ENCODE results near the gene CMSS1. TPM values are rescaled to one million over a fixed set of nuclear protein-coding genes. Genes with fewer than 3 reads are reported as not detected.

Gene CMSS1
- total and polyA plus RNA-seq, 7 experiments from 2014 or later, result 14.9 to 47.7 (median 18.4) TPM

DNA sequence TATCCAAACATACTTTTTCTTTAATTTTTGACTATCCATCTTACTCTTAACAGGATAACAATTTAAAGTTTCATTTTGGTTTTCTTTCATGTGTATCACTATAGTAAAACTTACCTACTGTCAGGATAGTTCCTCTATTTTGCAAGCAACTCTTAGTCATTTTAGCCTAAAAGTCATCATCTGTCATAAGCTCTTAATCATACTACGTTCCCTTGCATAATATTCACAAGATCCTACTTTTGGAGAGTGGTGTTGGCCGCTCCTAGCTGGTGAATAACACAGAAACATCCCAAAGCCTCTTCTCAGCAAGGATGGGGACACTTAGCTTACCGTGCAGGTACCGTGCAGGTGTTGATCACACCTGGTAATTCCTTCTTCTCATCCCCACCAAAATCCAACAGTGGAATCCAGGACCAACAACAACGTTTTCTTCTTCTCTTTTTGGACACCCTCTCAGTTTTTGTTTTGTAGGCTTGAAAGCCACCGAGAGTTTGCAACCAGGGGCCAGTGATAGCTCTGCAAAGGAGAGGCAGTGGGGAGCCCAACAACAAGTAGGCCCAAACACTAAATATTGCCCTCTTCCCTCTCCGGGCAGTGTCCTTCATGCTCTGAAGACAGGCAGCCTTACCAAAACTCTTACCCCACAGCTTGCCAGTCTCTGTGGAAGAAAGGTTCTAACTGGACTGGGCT is 296.2 kb downstream of the CMSS1 start:
- POLR2A ChIA-PET, result no interaction called here
- H3K27ac Mint-ChIP-seq, result no peak overlapping the region

DNA sequence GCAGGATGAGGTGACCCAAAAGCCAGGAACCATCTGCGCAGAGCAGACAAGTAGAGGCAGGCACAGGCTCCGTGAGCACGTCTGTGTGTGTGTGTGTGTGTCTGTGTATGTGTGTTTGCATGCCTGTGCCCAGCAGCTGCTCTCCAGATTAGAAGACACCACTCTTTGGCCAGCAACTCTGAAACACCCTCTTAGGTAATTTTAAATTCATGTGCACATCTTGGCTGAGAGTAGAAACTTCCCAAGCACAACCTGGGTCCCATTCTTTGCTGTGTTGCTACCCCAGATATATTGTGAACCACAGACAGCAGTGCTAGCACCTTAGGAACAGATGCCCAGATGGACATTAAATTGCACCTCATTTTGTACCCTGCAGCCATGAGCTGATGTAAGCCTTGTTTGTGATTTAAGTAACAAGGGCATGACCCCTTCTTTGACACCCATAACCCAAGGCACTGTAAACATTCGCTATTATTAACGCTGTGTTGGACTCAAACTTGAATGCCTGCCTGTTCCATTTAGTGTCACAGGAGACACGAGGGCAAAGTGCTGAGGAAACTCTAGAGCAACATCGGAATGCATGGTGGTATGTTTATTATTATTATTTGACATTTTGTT is 296.9 kb downstream of the CMSS1 start, which contains the start of gene FILIP1L:
TSS of gene FILIP1L (minus strand) at position 89 of the 618 bp plus-strand sequence.
- Histone ChIP-seq H3K4me3 (ENCODE audit: low read length) (no peak within 1 kb of the TSS), H3K36me3 (ENCODE audit: control insufficient read depth in 2 of 3, insufficient read depth in 3 of 3, low read length in 3 of 3) (no peaks in the 10 kb centered on the region), H3K4me1 (ENCODE audit: control insufficient read depth in 2 of 2, insufficient read depth in 2 of 2, low read length in 2 of 2) (no peaks in the 10 kb centered on the region), H3K27me3 (ENCODE audit: control insufficient read depth in 2 of 2, insufficient read depth in 2 of 2, low read length in 2 of 2) (no peaks in the 10 kb centered on the region), H3K27ac (ENCODE audit: low read depth, low read length) (no peak within 1 kb of the TSS), H3K9me3 (ENCODE audit: control insufficient read depth in 2 of 3, low read length in 3 of 3) (no peaks in the 10 kb centered on the region)
- Mint-ChIP-seq H3K4me1 (peaks cover 0 to 4% (median 0%) of the 10 kb centered on the region in 7 donors), H3K27ac (no peak within 1 kb of the TSS), H3K4me3 (no peak within 1 kb of the TSS), H3K36me3 (peaks cover 0 to 25% (median 10%) of the 10 kb centered on the region in 5 donors), H3K9me3 (peaks cover 0 to 2% (median 0%) of the 10 kb centered on the region in 11 donors), H3K27me3 (no peaks in the 10 kb centered on the region)
- CTCF ChIA-PET, result no interaction called here
- intact Hi-C loops (cut with micrococcal nuclease), result no loop called here
- POLR2A ChIA-PET, result no interaction called here
- ATAC-seq (no peak), DNase-seq (no peak)

More for the DNA sequence above, 296.2 kb downstream of the CMSS1 start:
- H3K4me3 ChIP-seq (ENCODE audit: low read length), result no peak overlapping the region
- no peaks in the 10 kb centered on the region for H3K27me3 Mint-ChIP-seq
- H3K4me1 Mint-ChIP-seq, result peaks cover 0 to 4% (median 0%) of the 10 kb centered on the region in 7 donors
- peaks cover 0 to 2% (median 0%) of the 10 kb centered on the region in 11 donors for H3K9me3 Mint-ChIP-seq
- no peak overlapping the region for H3K4me3 Mint-ChIP-seq
- ATAC-seq, result no peak
- no peaks in the 10 kb centered on the region for H3K4me1 ChIP-seq (ENCODE audit: control insufficient read depth in 2 of 2, insufficient read depth in 2 of 2, low read length in 2 of 2)
- H3K36me3 Mint-ChIP-seq, result peaks cover 0 to 27% (median 12%) of the 10 kb centered on the region in 5 donors
- no peaks in the 10 kb centered on the region for H3K27me3 ChIP-seq (ENCODE audit: control insufficient read depth in 2 of 2, insufficient read depth in 2 of 2, low read length in 2 of 2)
- CTCF ChIA-PET, result no interaction called here
- no peak for DNase-seq
- H3K36me3 ChIP-seq (ENCODE audit: control insufficient read depth in 2 of 3, insufficient read depth in 3 of 3, low read length in 3 of 3), result no peaks in the 10 kb centered on the region
- intact Hi-C loops (cut with micrococcal nuclease), result no loop called here
- no peak overlapping the region for H3K27ac ChIP-seq (ENCODE audit: low read depth, low read length)
- H3K9me3 ChIP-seq (ENCODE audit: control insufficient read depth in 2 of 3, low read length in 3 of 3), result no peaks in the 10 kb centered on the region

DNA sequence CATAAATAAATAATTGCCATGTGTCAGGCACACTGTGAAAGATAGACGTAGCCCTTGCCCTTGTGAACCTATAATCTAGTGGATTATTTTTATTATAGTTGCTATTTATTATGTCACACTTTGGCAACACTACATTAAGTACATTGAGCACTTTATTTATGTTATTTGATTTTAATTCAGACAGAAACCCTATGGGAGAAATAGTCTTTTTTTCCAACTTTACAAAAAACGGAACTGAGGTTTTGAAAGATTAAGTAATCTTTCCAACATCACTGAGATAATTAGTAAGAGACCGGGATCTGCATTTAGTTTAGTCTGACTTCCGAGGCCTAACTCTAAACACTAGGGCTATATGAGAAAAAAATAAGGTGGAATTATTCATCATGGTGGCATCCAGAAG is 299.4 kb downstream of the CMSS1 start:
- DNase-seq (no peak), ATAC-seq (no peak)
- H3K36me3 Mint-ChIP-seq, result peaks cover 3 to 22% (median 6%) of the 10 kb centered on the region in 5 donors
- intact Hi-C loops (cut with micrococcal nuclease), result no loop called here
- H3K27me3 Mint-ChIP-seq, result peaks cover 0 to 2% (median 0%) of the 10 kb centered on the region in 5 donors
- no peaks in the 10 kb centered on the region for H3K36me3 ChIP-seq (ENCODE audit: control insufficient read depth in 2 of 3, insufficient read depth in 3 of 3, low read length in 3 of 3)
- H3K4me3 ChIP-seq (ENCODE audit: low read length), result no peak overlapping the region
- no peaks in the 10 kb centered on the region for H3K9me3 ChIP-seq (ENCODE audit: control insufficient read depth in 2 of 3, low read length in 3 of 3)
- H3K27ac ChIP-seq (ENCODE audit: low read depth, low read length), result no peak overlapping the region
- H3K27me3 ChIP-seq (ENCODE audit: control insufficient read depth in 2 of 2, insufficient read depth in 2 of 2, low read length in 2 of 2), result no peaks in the 10 kb centered on the region
- peaks cover 0 to 4% (median 0%) of the 10 kb centered on the region in 11 donors for H3K9me3 Mint-ChIP-seq
- H3K27ac Mint-ChIP-seq, result no peak overlapping the region
- ChIA-PET CTCF (no interaction called here), POLR2A (no interaction called here)
- no peaks in the 10 kb centered on the region for H3K4me1 ChIP-seq (ENCODE audit: control insufficient read depth in 2 of 2, insufficient read depth in 2 of 2, low read length in 2 of 2)
- peaks cover 0 to 4% (median 0%) of the 10 kb centered on the region in 7 donors for H3K4me1 Mint-ChIP-seq
- H3K4me3 Mint-ChIP-seq, result no peak overlapping the region

DNA sequence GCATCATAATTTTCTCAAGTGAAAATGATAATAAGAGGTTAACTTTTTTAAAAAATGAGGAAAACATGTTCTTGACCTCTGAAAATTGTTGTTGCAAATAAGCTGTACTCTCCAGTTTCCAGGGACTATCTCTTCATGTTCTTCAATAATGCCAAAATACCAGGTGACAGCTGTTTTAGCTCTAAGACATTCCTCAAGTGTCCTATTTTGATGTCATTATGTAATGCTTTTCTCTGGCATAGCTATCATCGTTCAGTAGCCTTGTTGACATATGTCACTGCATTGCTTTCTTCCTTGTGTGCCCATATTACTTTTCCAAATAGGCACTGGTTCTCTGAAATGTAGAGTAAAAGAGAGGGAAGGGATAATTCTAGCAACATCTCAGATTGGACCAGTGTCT is 302.4 kb downstream of the CMSS1 start:
- Histone ChIP-seq H3K27ac (ENCODE audit: low read depth, low read length) (no peak overlapping the region), H3K4me3 (ENCODE audit: low read length) (no peak overlapping the region), H3K27me3 (ENCODE audit: control insufficient read depth in 2 of 2, insufficient read depth in 2 of 2, low read length in 2 of 2) (no peaks in the 10 kb centered on the region), H3K9me3 (ENCODE audit: control insufficient read depth in 2 of 3, low read length in 3 of 3) (no peaks in the 10 kb centered on the region), H3K4me1 (ENCODE audit: control insufficient read depth in 2 of 2, insufficient read depth in 2 of 2, low read length in 2 of 2) (no peaks in the 10 kb centered on the region), H3K36me3 (ENCODE audit: control insufficient read depth in 2 of 3, insufficient read depth in 3 of 3, low read length in 3 of 3) (no peaks in the 10 kb centered on the region)
- Mint-ChIP-seq H3K9me3 (peaks cover 0 to 4% (median 0%) of the 10 kb centered on the region in 11 donors), H3K36me3 (peaks cover 3 to 25% (median 3%) of the 10 kb centered on the region in 5 donors), H3K27ac (no peak overlapping the region), H3K4me3 (no peak overlapping the region), H3K27me3 (peaks cover 0 to 2% (median 0%) of the 10 kb centered on the region in 5 donors), H3K4me1 (peaks cover 0 to 2% (median 0%) of the 10 kb centered on the region in 7 donors)
- POLR2A ChIA-PET, result no interaction called here
- DNase-seq (no peak), ATAC-seq (no peak)
- CTCF ChIA-PET, result no interaction called here
- intact Hi-C loops (cut with micrococcal nuclease), result no loop called here

DNA sequence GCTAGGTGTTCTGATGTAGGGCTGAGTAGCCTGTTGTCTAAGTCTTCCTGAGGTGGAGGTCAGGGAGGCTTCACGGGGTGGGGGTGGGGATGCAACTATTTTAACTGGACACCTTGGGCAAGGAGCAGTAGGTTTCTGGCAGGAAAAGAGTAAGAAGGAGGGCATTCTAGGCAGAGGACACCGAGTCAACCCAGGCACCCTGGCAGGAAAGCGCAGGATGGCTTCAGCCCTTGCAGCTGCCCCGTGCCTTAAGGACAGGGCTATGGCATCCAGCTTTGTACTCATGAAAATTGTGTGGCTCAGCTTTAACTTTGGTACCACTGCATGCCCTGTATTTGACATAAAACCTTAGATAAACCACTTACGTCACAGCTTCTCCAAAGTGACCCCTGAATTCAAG is 303.0 kb downstream of the CMSS1 start:
- no peak overlapping the region for H3K27ac Mint-ChIP-seq
- ChIA-PET CTCF (no interaction called here), POLR2A (no interaction called here)
- H3K27me3 ChIP-seq (ENCODE audit: control insufficient read depth in 2 of 2, insufficient read depth in 2 of 2, low read length in 2 of 2), result no peaks in the 10 kb centered on the region
- H3K4me1 ChIP-seq (ENCODE audit: control insufficient read depth in 2 of 2, insufficient read depth in 2 of 2, low read length in 2 of 2), result no peaks in the 10 kb centered on the region
- peaks cover 0 to 2% (median 0%) of the 10 kb centered on the region in 5 donors for H3K27me3 Mint-ChIP-seq
- DNase-seq, result no peak
- H3K27ac ChIP-seq (ENCODE audit: low read depth, low read length), result no peak overlapping the region
- intact Hi-C loops (cut with micrococcal nuclease), result no loop called here
- no peak overlapping the region for H3K4me3 ChIP-seq (ENCODE audit: low read length)
- H3K36me3 ChIP-seq (ENCODE audit: control insufficient read depth in 2 of 3, insufficient read depth in 3 of 3, low read length in 3 of 3), result no peaks in the 10 kb centered on the region
- H3K4me1 Mint-ChIP-seq, result peaks cover 0 to 2% (median 0%) of the 10 kb centered on the region in 7 donors
- H3K4me3 Mint-ChIP-seq, result no peak overlapping the region
- ATAC-seq, result no peak
- H3K9me3 Mint-ChIP-seq, result peaks cover 0 to 4% (median 0%) of the 10 kb centered on the region in 11 donors
- peaks cover 3 to 25% (median 3%) of the 10 kb centered on the region in 5 donors for H3K36me3 Mint-ChIP-seq
- no peaks in the 10 kb centered on the region for H3K9me3 ChIP-seq (ENCODE audit: control insufficient read depth in 2 of 3, low read length in 3 of 3)

DNA sequence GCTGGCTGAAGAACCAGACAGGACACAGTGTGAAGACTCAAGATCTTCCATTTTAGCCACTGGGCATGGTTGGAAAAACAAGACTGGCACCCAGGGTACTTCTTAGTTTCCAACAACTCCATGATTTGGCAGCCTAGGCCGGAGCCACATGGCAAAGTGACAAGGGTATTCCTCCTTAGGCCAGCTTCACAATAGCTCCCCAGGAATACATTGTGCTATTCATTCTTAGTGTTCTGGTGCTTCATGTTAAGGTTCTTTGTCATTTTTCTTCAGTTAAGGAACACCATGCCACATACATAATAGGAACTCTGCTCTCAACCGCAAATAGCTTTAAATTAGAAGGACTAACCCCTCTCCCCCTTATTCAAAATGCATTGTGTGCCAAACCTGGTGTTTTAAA is 304.7 kb downstream of the CMSS1 start:
- intact Hi-C loops (cut with micrococcal nuclease), result no loop called here
- DNase-seq (no peak), ATAC-seq (no peak)
- H3K4me1 ChIP-seq (ENCODE audit: control insufficient read depth in 2 of 2, insufficient read depth in 2 of 2, low read length in 2 of 2), result no peaks in the 10 kb centered on the region
- H3K4me3 ChIP-seq (ENCODE audit: low read length), result no peak overlapping the region
- H3K27ac Mint-ChIP-seq, result no peak overlapping the region
- ChIA-PET POLR2A (no interaction called here), CTCF (no interaction called here)
- peaks cover 0 to 2% (median 0%) of the 10 kb centered on the region in 5 donors for H3K27me3 Mint-ChIP-seq
- no peaks in the 10 kb centered on the region for H3K9me3 ChIP-seq (ENCODE audit: control insufficient read depth in 2 of 3, low read length in 3 of 3)
- no peak overlapping the region for H3K27ac ChIP-seq (ENCODE audit: low read depth, low read length)
- H3K4me3 Mint-ChIP-seq, result no peak overlapping the region
- peaks cover 0 to 2% (median 0%) of the 10 kb centered on the region in 7 donors for H3K4me1 Mint-ChIP-seq
- no peaks in the 10 kb centered on the region for H3K36me3 ChIP-seq (ENCODE audit: control insufficient read depth in 2 of 3, insufficient read depth in 3 of 3, low read length in 3 of 3)
- peaks cover 1 to 22% (median 3%) of the 10 kb centered on the region in 5 donors for H3K36me3 Mint-ChIP-seq
- no peaks in the 10 kb centered on the region for H3K27me3 ChIP-seq (ENCODE audit: control insufficient read depth in 2 of 2, insufficient read depth in 2 of 2, low read length in 2 of 2)
- peaks cover 0 to 4% (median 0%) of the 10 kb centered on the region in 11 donors for H3K9me3 Mint-ChIP-seq

Measured in naive thymus-derived CD4-positive, alpha-beta T cell (primary cell).